ENCODE data around the gene HP.

The HP gene

DNA sequence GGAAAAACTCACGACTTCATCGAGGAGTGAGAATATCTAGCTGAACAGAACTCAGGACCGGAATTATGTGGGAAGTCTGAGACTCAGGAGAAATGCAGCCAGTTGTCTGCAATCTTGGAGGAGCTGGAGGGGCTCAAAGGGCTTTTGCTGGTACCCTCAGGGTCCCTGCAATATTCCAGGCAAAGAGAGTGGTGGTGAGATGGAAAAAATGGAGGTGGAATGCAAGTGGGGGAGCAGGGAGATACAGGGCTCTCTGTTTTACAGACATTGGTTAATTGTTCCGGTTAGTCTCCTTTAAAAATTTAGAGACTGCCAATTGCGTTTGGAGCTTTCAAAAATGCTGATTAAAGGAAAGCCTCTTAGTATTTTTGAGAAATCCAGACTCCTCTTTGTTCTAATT is 18.2 kb upstream of the HP start:
- no peak overlapping the region for H3K9ac ChIP-seq (ENCODE audit: low read length in 5 of 5)
- peaks cover 0 to 11% (median 3%) of the 10 kb centered on the region in 5 donors for H3K36me3 ChIP-seq (ENCODE audit: control insufficient read depth in 5 of 5, insufficient read depth in 5 of 5, low read length in 5 of 5)

GRCh38 chr16:72042157-72042660 is 12.1 kb upstream of the HP start:
- Histone ChIP-seq H3K9ac (ENCODE audit: low read length in 5 of 5) (no peak overlapping the region), H3K9me3 (ENCODE audit: control insufficient read depth in 5 of 5, low read length in 5 of 5) (peaks cover 0 to 2% (median 0%) of the 10 kb centered on the region in 5 donors), H3K36me3 (ENCODE audit: control insufficient read depth in 5 of 5, insufficient read depth in 5 of 5, low read length in 5 of 5) (peaks cover 0 to 24% (median 15%) of the 10 kb centered on the region in 5 donors), H3K4me1 (ENCODE audit: control insufficient read depth in 5 of 5, insufficient read depth in 5 of 5, low read length in 5 of 5) (peaks cover 0 to 8% (median 2%) of the 10 kb centered on the region in 5 donors), H3K27ac (ENCODE audit: low read depth, low read length) (no peak overlapping the region), H3K27me3 (ENCODE audit: control insufficient read depth in 5 of 5, insufficient read depth in 4 of 5, low read length in 5 of 5) (no peaks in the 10 kb centered on the region), H3K4me3 (ENCODE audit: low read depth in 1 of 5, low read length in 5 of 5) (no peak overlapping the region)

More for the DNA sequence above, 18.2 kb upstream of the HP start:
- Histone ChIP-seq H3K4me1 (ENCODE audit: control insufficient read depth in 5 of 5, insufficient read depth in 5 of 5, low read length in 5 of 5) (no peaks in the 10 kb centered on the region), H3K27ac (ENCODE audit: low read depth, low read length) (no peak overlapping the region), H3K9me3 (ENCODE audit: control insufficient read depth in 5 of 5, low read length in 5 of 5) (peaks cover 0 to 2% (median 0%) of the 10 kb centered on the region in 5 donors), H3K27me3 (ENCODE audit: control insufficient read depth in 5 of 5, insufficient read depth in 4 of 5, low read length in 5 of 5) (no peaks in the 10 kb centered on the region), H3K4me3 (ENCODE audit: low read depth in 1 of 5, low read length in 5 of 5) (no peak overlapping the region)

GRCh38 chr16:72043058-72043457 is 11.2 kb upstream of the HP start:
- H3K9me3 ChIP-seq (ENCODE audit: control insufficient read depth in 5 of 5, low read length in 5 of 5) = peaks cover 0 to 1% (median 0%) of the 10 kb centered on the region in 5 donors
- H3K36me3 ChIP-seq (ENCODE audit: control insufficient read depth in 5 of 5, insufficient read depth in 5 of 5, low read length in 5 of 5) = peaks cover 0 to 22% (median 14%) of the 10 kb centered on the region in 5 donors
- H3K4me3 ChIP-seq (ENCODE audit: low read depth in 1 of 5, low read length in 5 of 5) = no peak overlapping the region
- no peak overlapping the region for H3K9ac ChIP-seq (ENCODE audit: low read length in 5 of 5)
- peaks cover 0 to 8% (median 2%) of the 10 kb centered on the region in 5 donors for H3K4me1 ChIP-seq (ENCODE audit: control insufficient read depth in 5 of 5, insufficient read depth in 5 of 5, low read length in 5 of 5)
- H3K27me3 ChIP-seq (ENCODE audit: control insufficient read depth in 5 of 5, insufficient read depth in 4 of 5, low read length in 5 of 5) = no peaks in the 10 kb centered on the region
- H3K27ac ChIP-seq (ENCODE audit: low read depth, low read length) = no peak overlapping the region

- Histone ChIP-seq H3K9me3 (ENCODE audit: control insufficient read depth in 5 of 5, low read length in 5 of 5) (no peaks in the 10 kb centered on the region), H3K4me1 (ENCODE audit: control insufficient read depth in 5 of 5, insufficient read depth in 5 of 5, low read length in 5 of 5) (peaks cover 0 to 8% (median 2%) of the 10 kb centered on the region in 5 donors), H3K27ac (ENCODE audit: low read depth, low read length) (no peak overlapping the region), H3K9ac (ENCODE audit: low read length in 5 of 5) (no peak overlapping the region), H3K36me3 (ENCODE audit: control insufficient read depth in 5 of 5, insufficient read depth in 5 of 5, low read length in 5 of 5) (peaks cover 0 to 20% (median 12%) of the 10 kb centered on the region in 5 donors), H3K4me3 (ENCODE audit: low read depth in 1 of 5, low read length in 5 of 5) (no peak overlapping the region), H3K27me3 (ENCODE audit: control insufficient read depth in 5 of 5, insufficient read depth in 4 of 5, low read length in 5 of 5) (no peaks in the 10 kb centered on the region)
Observed at GRCh38 chr16:72043539-72043938, 10.8 kb upstream of the HP start.

- Histone ChIP-seq H3K9ac (ENCODE audit: low read length in 5 of 5) (no peak overlapping the region), H3K36me3 (ENCODE audit: control insufficient read depth in 5 of 5, insufficient read depth in 5 of 5, low read length in 5 of 5) (peaks cover 0 to 20% (median 12%) of the 10 kb centered on the region in 5 donors), H3K4me3 (ENCODE audit: low read depth in 1 of 5, low read length in 5 of 5) (no peak overlapping the region), H3K27ac (ENCODE audit: low read depth, low read length) (no peak overlapping the region), H3K27me3 (ENCODE audit: control insufficient read depth in 5 of 5, insufficient read depth in 4 of 5, low read length in 5 of 5) (no peaks in the 10 kb centered on the region), H3K4me1 (ENCODE audit: control insufficient read depth in 5 of 5, insufficient read depth in 5 of 5, low read length in 5 of 5) (peaks cover 0 to 8% (median 2%) of the 10 kb centered on the region in 5 donors), H3K9me3 (ENCODE audit: control insufficient read depth in 5 of 5, low read length in 5 of 5) (peaks cover 0 to 4% (median 0%) of the 10 kb centered on the region in 5 donors)
Observed at GRCh38 chr16:72044296-72044695, 10.0 kb upstream of the HP start.

DNA sequence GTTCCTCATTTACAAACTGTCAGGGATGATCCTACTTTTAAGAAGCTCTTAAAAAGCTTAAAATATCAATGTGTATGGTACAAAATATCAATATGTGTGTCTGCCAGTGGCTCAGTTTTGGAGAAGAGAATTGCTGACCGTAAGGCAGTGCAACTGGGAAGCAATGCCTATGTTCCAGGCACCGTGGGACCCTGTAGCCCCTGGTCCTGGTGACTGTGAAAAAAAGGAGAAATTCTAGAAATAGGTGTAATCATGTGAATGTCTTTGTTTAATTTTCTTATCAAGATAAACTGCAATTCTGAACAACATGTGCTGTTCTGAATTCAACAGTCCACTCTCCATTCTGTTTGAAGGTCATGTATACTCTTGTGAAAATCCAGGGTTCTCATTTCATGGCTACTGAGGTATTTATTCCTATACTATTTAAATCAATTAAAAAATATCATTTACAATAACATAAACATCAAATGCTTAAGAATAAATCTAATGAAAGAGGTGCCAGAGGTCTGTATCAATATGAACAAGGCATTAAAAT is 9.4 kb upstream of the HP start:
- no peak overlapping the region for H3K27ac ChIP-seq (ENCODE audit: low read depth, low read length)
- no peak overlapping the region for H3K9ac ChIP-seq (ENCODE audit: low read length in 5 of 5)
- H3K4me3 ChIP-seq (ENCODE audit: low read depth in 1 of 5, low read length in 5 of 5) = no peak overlapping the region
- peaks cover 0 to 8% (median 2%) of the 10 kb centered on the region in 5 donors for H3K4me1 ChIP-seq (ENCODE audit: control insufficient read depth in 5 of 5, insufficient read depth in 5 of 5, low read length in 5 of 5)
- H3K9me3 ChIP-seq (ENCODE audit: control insufficient read depth in 5 of 5, low read length in 5 of 5) = peaks cover 0 to 7% (median 0%) of the 10 kb centered on the region in 5 donors
- peaks cover 0 to 20% (median 12%) of the 10 kb centered on the region in 5 donors for H3K36me3 ChIP-seq (ENCODE audit: control insufficient read depth in 5 of 5, insufficient read depth in 5 of 5, low read length in 5 of 5)
- no peaks in the 10 kb centered on the region for H3K27me3 ChIP-seq (ENCODE audit: control insufficient read depth in 5 of 5, insufficient read depth in 4 of 5, low read length in 5 of 5)

DNA sequence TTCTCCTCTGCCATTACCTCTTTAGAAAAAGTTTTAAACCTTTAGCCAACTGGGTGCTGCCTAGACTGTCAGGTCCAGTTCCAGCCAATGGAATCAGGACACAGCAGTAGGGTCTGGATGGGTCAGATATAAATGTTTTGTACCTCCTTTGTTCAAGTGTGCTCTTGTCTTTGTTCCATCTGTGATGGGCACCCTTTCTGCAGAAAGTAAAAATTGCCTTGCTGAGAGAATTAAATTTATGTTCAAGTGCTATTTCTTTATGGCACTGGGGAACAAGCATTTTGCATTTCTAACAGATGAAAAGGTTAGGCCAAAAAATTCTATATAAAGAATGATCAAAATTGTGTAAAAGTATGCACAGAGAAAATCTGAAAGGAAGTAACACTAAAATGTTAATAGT is 5.2 kb upstream of the HP start:
- Histone ChIP-seq H3K4me3 (ENCODE audit: low read depth in 1 of 5, low read length in 5 of 5) (no peak overlapping the region), H3K27ac (ENCODE audit: low read depth, low read length) (no peak overlapping the region), H3K4me1 (ENCODE audit: control insufficient read depth in 5 of 5, insufficient read depth in 5 of 5, low read length in 5 of 5) (peaks cover 0 to 23% (median 18%) of the 10 kb centered on the region in 5 donors)

GRCh38 chr16:72050769-72051464 is 3.4 kb upstream of the HP start:
- Histone ChIP-seq H3K4me3 (ENCODE audit: low read depth in 1 of 5, low read length in 5 of 5) (peak overlapping the region in 1 of 5 donors; percentile 5), H3K36me3 (ENCODE audit: control insufficient read depth in 5 of 5, insufficient read depth in 5 of 5, low read length in 5 of 5) (peaks cover 0 to 2% (median 0%) of the 10 kb centered on the region in 5 donors), H3K4me1 (ENCODE audit: control insufficient read depth in 5 of 5, insufficient read depth in 5 of 5, low read length in 5 of 5) (peaks cover 0 to 26% (median 18%) of the 10 kb centered on the region in 5 donors), H3K9me3 (ENCODE audit: control insufficient read depth in 5 of 5, low read length in 5 of 5) (peaks cover 0 to 7% (median 0%) of the 10 kb centered on the region in 5 donors), H3K27me3 (ENCODE audit: control insufficient read depth in 5 of 5, insufficient read depth in 4 of 5, low read length in 5 of 5) (no peaks in the 10 kb centered on the region), H3K9ac (ENCODE audit: low read length in 5 of 5) (no peak overlapping the region), H3K27ac (ENCODE audit: low read depth, low read length) (peak overlapping the region; percentile 58)

More for the DNA sequence above, 5.2 kb upstream of the HP start:
- Histone ChIP-seq H3K9me3 (ENCODE audit: control insufficient read depth in 5 of 5, low read length in 5 of 5) (peaks cover 0 to 7% (median 0%) of the 10 kb centered on the region in 5 donors), H3K36me3 (ENCODE audit: control insufficient read depth in 5 of 5, insufficient read depth in 5 of 5, low read length in 5 of 5) (no peaks in the 10 kb centered on the region), H3K9ac (ENCODE audit: low read length in 5 of 5) (no peak overlapping the region), H3K27me3 (ENCODE audit: control insufficient read depth in 5 of 5, insufficient read depth in 4 of 5, low read length in 5 of 5) (no peaks in the 10 kb centered on the region)

DNA sequence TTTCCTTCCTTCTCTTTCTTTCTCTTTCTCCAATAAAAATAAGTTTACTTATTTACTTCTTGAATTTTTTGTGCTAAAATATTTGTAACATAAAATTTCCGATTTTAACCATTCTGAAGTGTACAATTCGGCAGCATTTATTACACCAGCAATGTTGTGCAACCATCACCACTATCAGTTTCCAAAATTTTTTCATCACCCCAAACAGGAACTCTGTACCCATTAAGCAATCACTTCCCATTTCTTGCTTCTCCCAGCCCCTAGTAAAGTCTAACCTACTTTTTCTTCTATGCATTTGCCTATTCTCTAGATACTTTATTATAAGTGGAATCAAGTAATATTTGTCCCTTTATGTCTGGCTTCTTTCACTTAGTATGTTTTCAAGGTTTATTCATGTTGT is 2.5 kb upstream of the HP start:
- peaks cover 0 to 7% (median 0%) of the 10 kb centered on the region in 5 donors for H3K9me3 ChIP-seq (ENCODE audit: control insufficient read depth in 5 of 5, low read length in 5 of 5)
- H3K27me3 ChIP-seq (ENCODE audit: control insufficient read depth in 5 of 5, insufficient read depth in 4 of 5, low read length in 5 of 5) = no peaks in the 10 kb centered on the region
- peaks cover 0 to 3% (median 0%) of the 10 kb centered on the region in 5 donors for H3K36me3 ChIP-seq (ENCODE audit: control insufficient read depth in 5 of 5, insufficient read depth in 5 of 5, low read length in 5 of 5)
- no peak overlapping the region for H3K4me3 ChIP-seq (ENCODE audit: low read depth in 1 of 5, low read length in 5 of 5)
- H3K27ac ChIP-seq (ENCODE audit: low read depth, low read length) = peak overlapping the region; percentile 58
- H3K9ac ChIP-seq (ENCODE audit: low read length in 5 of 5) = no peak overlapping the region
- peaks cover 0 to 26% (median 18%) of the 10 kb centered on the region in 5 donors for H3K4me1 ChIP-seq (ENCODE audit: control insufficient read depth in 5 of 5, insufficient read depth in 5 of 5, low read length in 5 of 5)

DNA sequence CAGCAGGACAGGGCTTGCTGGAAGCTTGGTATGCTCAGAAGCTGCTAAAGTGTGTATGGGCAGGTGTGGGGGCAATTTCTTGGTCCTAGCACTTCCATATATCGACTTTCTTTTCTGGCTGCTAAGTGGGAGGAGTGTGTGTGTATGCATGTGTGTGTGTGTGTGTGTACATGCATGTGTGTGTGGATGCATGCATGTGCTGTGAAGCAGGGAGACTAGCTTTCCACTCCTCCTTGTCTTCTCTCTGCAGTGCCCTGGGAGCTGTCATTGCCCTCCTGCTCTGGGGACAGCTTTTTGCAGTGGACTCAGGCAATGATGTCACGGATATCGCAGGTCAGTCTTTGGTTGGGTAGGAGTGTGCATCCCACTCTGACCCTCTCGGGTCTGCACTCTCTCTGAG is 1.6 kb downstream of the HP start:
- Histone ChIP-seq H3K9me3 (ENCODE audit: control insufficient read depth in 5 of 5, low read length in 5 of 5) (no peaks in the 10 kb centered on the region), H3K27ac (ENCODE audit: low read depth, low read length) (no peak overlapping the region), H3K4me1 (ENCODE audit: control insufficient read depth in 5 of 5, insufficient read depth in 5 of 5, low read length in 5 of 5) (peaks cover 0 to 22% (median 13%) of the 10 kb centered on the region in 5 donors), H3K27me3 (ENCODE audit: control insufficient read depth in 5 of 5, insufficient read depth in 4 of 5, low read length in 5 of 5) (no peaks in the 10 kb centered on the region), H3K36me3 (ENCODE audit: control insufficient read depth in 5 of 5, insufficient read depth in 5 of 5, low read length in 5 of 5) (peaks cover 0 to 3% (median 0%) of the 10 kb centered on the region in 5 donors), H3K4me3 (ENCODE audit: low read depth in 1 of 5, low read length in 5 of 5) (no peak overlapping the region), H3K9ac (ENCODE audit: low read length in 5 of 5) (no peak overlapping the region)
